ENCODE data around the gene NUP62. TPM values are rescaled to one million over a fixed set of nuclear protein-coding genes. Genes with fewer than 3 reads are reported as not detected.

Gene NUP62
- total and polyA plus RNA-seq, 2 of the 8 experiments (the other 6 are each of a cell fraction or from before 2014, with no cell fraction given), result 50.0 to 107 TPM

GRCh38 chr19:49907745-49908446 lies 21.4 kb downstream of the NUP62 start (continued):
- TF ChIP-seq CHD7 (IDR thresholded peaks at IDR 0.05; ENCODE audit: insufficient replicate concordance, low read length) (no peak), BACH1 (IDR thresholded peaks at IDR 0.05; ENCODE audit: low read length) (no peak), SAP30 (IDR thresholded peaks at IDR 0.05; ENCODE audit: insufficient read depth, insufficient replicate concordance, low read length) (no peak)

Data from H1 (cell line).